ENCODE measurements around the gene CCDC97.
"Not testable (repeated sequence)": the region's sequence is repeated elsewhere in the genome, so short reads cannot be mapped to it uniquely, and the experiment has no call there.

The CCDC97 gene

GRCh38 chr19:41369769-41370168, 59.8 kb downstream of the CCDC97 start:
- DNase-seq: no peak

- DNase-seq: not testable (repeated sequence)
These were observed 61.1 kb downstream of the CCDC97 start for GRCh38 chr19:41371119-41371518.

- no peak for DNase-seq
These were observed 61.6 kb downstream of the CCDC97 start for GRCh38 chr19:41371541-41371940.

GRCh38 chr19:41372501-41372900, 62.5 kb downstream of the CCDC97 start:
- no peak for DNase-seq

- no peak for DNase-seq
These were observed 64.0 kb downstream of the CCDC97 start for GRCh38 chr19:41373993-41374392.

Data from CD4-positive, alpha-beta T cell treated with Interleukin-17A for 4 hours (primary cell).